ENCODE data around the gene ILDR2.

DNA sequence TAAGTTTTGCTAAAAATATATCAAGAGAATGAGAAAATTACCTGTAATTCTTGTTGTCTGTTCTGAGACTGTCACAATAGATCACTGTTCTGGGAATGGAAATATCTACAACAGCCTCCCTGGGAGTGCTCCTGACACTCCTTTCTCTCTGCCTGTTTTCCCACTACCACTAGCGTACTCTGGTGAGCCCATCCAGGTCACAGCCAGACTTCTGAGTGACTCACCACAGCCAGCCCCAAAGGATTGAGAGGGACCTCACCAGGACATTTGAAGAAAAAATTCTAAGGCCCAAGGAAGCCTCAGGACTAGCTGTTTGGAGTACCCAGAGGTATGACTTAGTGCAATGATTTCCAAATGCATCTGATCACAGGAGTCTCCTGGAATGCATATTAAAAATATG is 60.3 kb downstream of the ILDR2 start:
- TF ChIP-seq CTCF (optimal IDR thresholded peaks at IDR 0.05 in 1 of 3, IDR thresholded peaks at IDR 0.05 in 1 of 3, conservative IDR thresholded peaks at IDR 0.05 in 1 of 3; ENCODE audit: extremely low read depth in 1 of 3, insufficient read depth in 2 of 3, low read length in 3 of 3) = no peak
- TF ChIP-seq EZH2 (IDR thresholded peaks at IDR 0.05; ENCODE audit: low read length) = no peak
